IMR-90 (cell line): ENCODE data around the gene HCK. TPM values are rescaled to one million over a fixed set of nuclear protein-coding genes. Genes with fewer than 3 reads are reported as not detected.

ENCODE experiments used
- ATAC-seq: fragments of 200-7000 bp; cut with Tn5 transposase; 2 replicates; pipeline ENCODE4 v1.9.1; 2020; ENCODE audit warnings: low read depth, mild to moderate bottlenecking, moderate library complexity
- BruUV-seq: library from RNA; stranded (reverse); fragments of 400-500 nt; replicated peaks from 2 replicates; lab custom pipeline; 2021; lab: Mats Ljungman, UMichigan
- CTCF ChIA-PET: fragments of 300-600 bp; formaldehyde crosslinking; extraction: SDS; loops from one replicate; lab custom pipeline; 2021; ENCODE audit warnings: antibody characterized with exemption; lab: Yijun Ruan, JAX
- POLR2A ChIA-PET: fragments of 300-600 bp; sonication (Branson Sonifier 250); formaldehyde crosslinking; loops from one replicate; lab custom pipeline; 2022; ENCODE audit warnings: antibody characterized with exemption; ENCODE audit not compliant: unreplicated experiment; lab: Charles Lee
- DNase-seq: peaks from one replicate; pipeline ENCODE4 v3.0.0; 2013
- H2AFZ ChIP-seq: replicated peaks from 2 replicates; pipeline ENCODE3; 2013; ENCODE audit warnings: low read length, mild to moderate bottlenecking; ENCODE audit not compliant: poor library complexity
- H2AK5ac ChIP-seq: 2 replicates; pipeline ENCODE4 v1.6.1; 2013; ENCODE audit warnings: low read depth, low read length, inconsistent platforms
- H2AK9ac ChIP-seq: replicated peaks from 2 replicates; pipeline ENCODE3; 2013; ENCODE audit warnings: mild to moderate bottlenecking, low read depth, low read length, moderate library complexity; ENCODE audit not compliant: poor library complexity
- H2BK120ac ChIP-seq: 2 replicates; pipeline ENCODE4 v1.6.1; 2013; ENCODE audit warnings: low read depth, low read length, inconsistent platforms
- H2BK15ac ChIP-seq: 3 replicates; pipeline ENCODE4 v1.6.1; 2013; ENCODE audit warnings: low read depth, low read length, inconsistent platforms
- H2BK20ac ChIP-seq: 2 replicates; pipeline ENCODE4 v1.6.1; 2013; ENCODE audit warnings: low read depth, mild to moderate bottlenecking, inconsistent platforms, low read length, moderate library complexity
- H2BK5ac ChIP-seq: 2 replicates; pipeline ENCODE4 v1.6.1; 2013; ENCODE audit warnings: mild to moderate bottlenecking, low read depth, low read length, inconsistent platforms; ENCODE audit not compliant: poor library complexity, severe bottlenecking
- H3K14ac ChIP-seq: replicated peaks from 2 replicates; pipeline ENCODE4 v1.6.1; 2013; ENCODE audit warnings: low read depth, low read length, inconsistent platforms
- H3K18ac ChIP-seq: 2 replicates; pipeline ENCODE4 v1.6.1; 2013; ENCODE audit warnings: low read depth, low read length, control low read depth
- H3K23ac ChIP-seq: 2 replicates; pipeline ENCODE4 v1.6.1; 2013; ENCODE audit warnings: low read depth, low read length, inconsistent platforms
- H3K27ac ChIP-seq: 2 replicates; pipeline ENCODE4 v1.5.1; 2013; ENCODE audit warnings: mild to moderate bottlenecking, control low read depth, low read length; ENCODE audit not compliant: insufficient read depth
- H3K27me3 ChIP-seq: 2 replicates; pipeline ENCODE4 v1.6.1; 2013; ENCODE audit warnings: low read length; ENCODE audit not compliant: control insufficient read depth, insufficient read depth
- H3K36me3 ChIP-seq: 2 replicates; pipeline ENCODE4 v1.6.1; 2013; ENCODE audit warnings: low read length, mixed read lengths; ENCODE audit not compliant: control insufficient read depth, insufficient read depth
- H3K4ac ChIP-seq: 2 replicates; pipeline ENCODE4 v1.6.1; 2013; ENCODE audit warnings: low read depth, low read length, inconsistent platforms
- H3K4me1 ChIP-seq: 2 replicates; pipeline ENCODE4 v1.6.1; 2013; ENCODE audit warnings: low read length, mixed read lengths; ENCODE audit not compliant: control insufficient read depth, insufficient read depth
- H3K4me2 ChIP-seq: 2 replicates; pipeline ENCODE4 v1.6.1; 2013; ENCODE audit warnings: low read depth, mild to moderate bottlenecking, control low read depth, low read length, moderate library complexity
- H3K4me3 ChIP-seq: 2 replicates; pipeline ENCODE4 v1.5.1; 2013; ENCODE audit warnings: low read depth, mild to moderate bottlenecking, control low read depth, low read length, moderate library complexity; ENCODE audit not compliant: insufficient read depth
- H3K56ac ChIP-seq: 2 replicates; pipeline ENCODE4 v1.6.1; 2013; ENCODE audit warnings: low read length, inconsistent platforms; ENCODE audit not compliant: insufficient read depth; ENCODE audit errors: extremely low read depth
- H3K79me1 ChIP-seq, 2 experiments: 2 replicates each; pipeline ENCODE4 v1.6.1; 2013; ENCODE audit warnings: low read length in 2 of 2, inconsistent platforms in 1 of 2, low read depth in 1 of 2
- H3K9ac ChIP-seq: 2 replicates; pipeline ENCODE4 v1.6.1; 2013; ENCODE audit warnings: low read depth, low read length, control low read depth
- H3K9me1 ChIP-seq: 2 replicates; pipeline ENCODE4 v1.6.1; 2013; ENCODE audit warnings: low read length, inconsistent platforms; ENCODE audit not compliant: insufficient read depth
- H3K9me3 ChIP-seq: 2 replicates; pipeline ENCODE4 v1.6.1; 2013; ENCODE audit warnings: low read length; ENCODE audit not compliant: control insufficient read depth, insufficient read depth
- H4K20me1 ChIP-seq: 2 replicates; pipeline ENCODE4 v1.6.1; 2013; ENCODE audit warnings: low read length, inconsistent platforms; ENCODE audit not compliant: insufficient read depth
- H4K5ac ChIP-seq: 2 replicates; pipeline ENCODE4 v1.6.1; 2013; ENCODE audit warnings: mild to moderate bottlenecking, low read depth, low read length, control low read depth
- H4K8ac ChIP-seq, 2 experiments: 2 replicates each; pipeline ENCODE4 v1.6.1; 2013; ENCODE audit warnings: low read depth in 2 of 2, low read length in 2 of 2, control low read depth in 1 of 2, inconsistent platforms in 1 of 2
- H4K91ac ChIP-seq: 2 replicates; pipeline ENCODE4 v1.6.1; 2013; ENCODE audit warnings: low read depth, low read length, inconsistent platforms; ENCODE audit not compliant: insufficient read depth
- BHLHE40 ChIP-seq: fragments of 150-350 bp; IDR thresholded peaks from 2 replicates; pipeline ENCODE4 v1.6.1; 2016; ENCODE audit warnings: mild to moderate bottlenecking, low read depth, low read length
- CEBPB ChIP-seq: IDR thresholded peaks from 2 replicates; pipeline ENCODE4 v1.6.1; 2012; ENCODE audit warnings: low read depth, low read length, improper control_type of control experiment
- CHD1 ChIP-seq: IDR thresholded peaks from 2 replicates; pipeline ENCODE4 v1.6.1; 2012; ENCODE audit warnings: low read depth, low read length, improper control_type of control experiment
- CTCF ChIP-seq: conservative IDR thresholded peaks from 2 replicates; pipeline ENCODE4 v1.5.1; 2012; ENCODE audit warnings: mild to moderate bottlenecking, low read depth, low read length, improper control_type of control experiment
- ELK1 ChIP-seq: fragments of 150-350 bp; IDR thresholded peaks from 2 replicates; pipeline ENCODE4 v1.6.1; 2016; ENCODE audit warnings: low read depth, mild to moderate bottlenecking, low read length, moderate library complexity, borderline replicate concordance
- FOS ChIP-seq: fragments of 150-350 bp; IDR thresholded peaks from 2 replicates; pipeline ENCODE4 v1.6.1; 2016; ENCODE audit warnings: low read depth, low read length
- MAFK ChIP-seq: IDR thresholded peaks from 2 replicates; pipeline ENCODE4 v1.6.1; 2012; ENCODE audit warnings: low read depth, low read length, improper control_type of control experiment
- MAZ ChIP-seq: IDR thresholded peaks from 2 replicates; pipeline ENCODE4 v1.6.1; 2012; ENCODE audit warnings: low read depth, mild to moderate bottlenecking, low read length, improper control_type of control experiment, moderate library complexity, borderline replicate concordance
- MXI1 ChIP-seq: IDR thresholded peaks from 2 replicates; pipeline ENCODE4 v1.6.1; 2012; ENCODE audit warnings: low read depth, mild to moderate bottlenecking, low read length, moderate library complexity, borderline replicate concordance
- NFE2L2 ChIP-seq: fragments of 150-350 bp; IDR thresholded peaks from 2 replicates; pipeline ENCODE4 v1.6.1; 2016; ENCODE audit warnings: low read depth, mild to moderate bottlenecking, low read length
- POLR2A ChIP-seq: IDR thresholded peaks from 2 replicates; pipeline ENCODE4 v1.6.1; 2012; ENCODE audit warnings: mild to moderate bottlenecking, low read depth, low read length
- RAD21 ChIP-seq: IDR thresholded peaks from 2 replicates; pipeline ENCODE4 v1.6.1; 2012; ENCODE audit warnings: low read length, improper control_type of control experiment
- RCOR1 ChIP-seq: IDR thresholded peaks from 2 replicates; pipeline ENCODE4 v1.6.1; 2012; ENCODE audit warnings: mild to moderate bottlenecking, low read length, improper control_type of control experiment; ENCODE audit not compliant: insufficient replicate concordance
- RFX5 ChIP-seq: IDR thresholded peaks from 2 replicates; pipeline ENCODE4 v1.8.0; 2012; ENCODE audit warnings: low read depth, mild to moderate bottlenecking, low read length, moderate library complexity
- SMC3 ChIP-seq: fragments of 150-350 bp; IDR thresholded peaks from 2 replicates; pipeline ENCODE4 v1.6.1; 2016; ENCODE audit warnings: low read depth, mild to moderate bottlenecking, antibody characterized with exemption, low read length, moderate library complexity
- USF2 ChIP-seq: fragments of 150-350 bp; IDR thresholded peaks from 2 replicates; pipeline ENCODE4 v1.6.1; 2017; ENCODE audit warnings: mild to moderate bottlenecking, antibody characterized with exemption, low read length, low read depth
- WGBS, 2 experiments: methylation state at CpG; one replicate each; pipeline versions ENCODE4 v1.1.5 to v1.1.7; 2013; ENCODE audit warnings: missing lambda C conversion rate in 2 of 2; ENCODE audit not compliant: insufficient read length in 1 of 2; ENCODE audit errors: extremely low coverage in 2 of 2; 5-methylcytosine and 5-hydroxymethylcytosine counted together
- dilution Hi-C: fragments of 300-500 bp; cut with HindIII; formaldehyde crosslinking; loops from one replicate; pipeline ENCODE4 v1.14.3; 2018; ENCODE audit warnings: low sequenced_read_pairs; ENCODE audit not compliant: unreplicated experiment
- in situ Hi-C: fragments of 300-500 bp; cut with MboI; formaldehyde crosslinking; loops from 3 replicates; pipeline ENCODE4 v1.14.3; 2019; ENCODE audit warnings: low sequenced_read_pairs, inconsistent platforms, mixed read lengths
- intact Hi-C: fragments of 100-400 bp; cut with micrococcal nuclease; formaldehyde crosslinking; loops from 2 replicates; pipeline ENCODE4 v1.10.0; 2022
- polyA plus RNA-seq, 3 experiments: library from polyadenylated mRNA; depleted of rRNA; stranded (reverse); fragments of >200 nt; gene quantifications; 2 replicates each; pipeline ENCODE4 v1.2.3, GENCODE V29; 2012; ENCODE audit warnings: low replicate concordance in 1 of 3
- total RNA-seq: library from RNA; depleted of rRNA; stranded (reverse); fragments of >200 nt; gene quantifications from 2 replicates; pipeline ENCODE4 v1.2.3, GENCODE V29; 2012

HCK gene
- total and polyA plus RNA-seq, 2 of the 4 experiments (the other 2 are of a cell fraction): not detected

GRCh38 chr20:32010101-32010500, 41.9 kb upstream of the HCK start, which contains the start of gene CCM2L:
TSS of gene CCM2L (plus strand) at chr20:32010438. CDS start at chr20:32010455, 17 bp downstream.
- no peak for DNase-seq
- POLR2A ChIA-PET: no interaction called here
- ATAC-seq: no peak

More at GRCh38 chr20:32010101-32010500, 41.9 kb upstream of the HCK start, which contains the start of gene CCM2L:
- no peak within 1 kb of the TSS for H2BK20ac ChIP-seq
- H4K91ac ChIP-seq: no peak within 1 kb of the TSS
- in situ Hi-C loops: no loop called here
- H3K27ac ChIP-seq: no peak within 1 kb of the TSS
- H3K9ac ChIP-seq: no peak within 1 kb of the TSS
- TF ChIP-seq CHD1 (no peak), NFE2L2 (no peak), SMC3 (no peak), MXI1 (no peak), RFX5 (no peak), CEBPB (no peak), CTCF (no peak), POLR2A (no peak), RCOR1 (no peak), RAD21 (no peak), MAFK (no peak), FOS (no peak), MAZ (no peak), ELK1 (no peak), USF2 (no peak), BHLHE40 (no peak)
- no peak within 1 kb of the TSS for H3K4ac ChIP-seq
- no peaks in the 10 kb centered on the region for H3K4me1 ChIP-seq
- H2AK9ac ChIP-seq: no peak within 1 kb of the TSS
- H4K20me1 ChIP-seq: no peaks in the 10 kb centered on the region
- dilution Hi-C loops: no loop called here
- CTCF ChIA-PET: no interaction called here
- no peak within 1 kb of the TSS for H2AK5ac ChIP-seq
- intact Hi-C loops: no loop called here
- no peak within 1 kb of the TSS for H3K23ac ChIP-seq
- H3K79me1 ChIP-seq: no peaks in the 10 kb centered on the region
- no peak within 1 kb of the TSS for H2BK120ac ChIP-seq
- no peak within 1 kb of the TSS for H2BK5ac ChIP-seq
- H3K4me2 ChIP-seq: no peak within 1 kb of the TSS
- H3K36me3 ChIP-seq: no peaks in the 10 kb centered on the region
- no peaks in the 10 kb centered on the region for H3K9me1 ChIP-seq
- WGBS, 2 experiments: 0% methylated on average over 1 of the region's 2 CpGs; no CpG with 5 or more reads in 1 of the 2 experiments
- no peak within 1 kb of the TSS for H4K5ac ChIP-seq
- no peak within 1 kb of the TSS for H4K8ac ChIP-seq
- no peak within 1 kb of the TSS for H3K4me3 ChIP-seq
- no peak within 1 kb of the TSS for H3K18ac ChIP-seq
- no peak within 1 kb of the TSS for H2BK15ac ChIP-seq
- no peak within 1 kb of the TSS for H3K14ac ChIP-seq
- BruUV-seq: no TSS peak
- H3K56ac ChIP-seq: no peak within 1 kb of the TSS
- H3K27me3 ChIP-seq: peaks cover 57% of the 10 kb centered on the region
- no peaks in the 10 kb centered on the region for H3K9me3 ChIP-seq
- H2AFZ ChIP-seq: no peak within 1 kb of the TSS
